HepG2 (cell line): ENCODE results near the gene VDR.

Experiments
- CTCF ChIP-seq: sonication (generic); formaldehyde crosslinking; IDR thresholded peaks from 2 replicates; pipeline ENCODE4 v1.5.0; 2020; ENCODE audit warnings: mild to moderate bottlenecking, missing genetic modification reagents, moderate library complexity
- EZH2 ChIP-seq: conservative IDR thresholded peaks from 2 replicates; pipeline ENCODE4 v1.6.1; 2012; ENCODE audit warnings: mild to moderate bottlenecking, low read depth, low read length, moderate library complexity
- HMGXB4 ChIP-seq, 2 experiments: sonication (generic) in 1 of 2; formaldehyde crosslinking in 1 of 2; IDR thresholded peaks; 2 replicates each; pipeline versions ENCODE4 v1.4.0 to v1.6.1; 2018 to 2020; ENCODE audit warnings: missing genetic modification reagents in 2 of 2, borderline replicate concordance in 1 of 2, low read depth in 1 of 2, mild to moderate bottlenecking in 1 of 2, missing biosample characterization in 1 of 2
- PHB2 ChIP-seq: fragments of 450-650 bp; IDR thresholded peaks from 2 replicates; pipeline ENCODE4 v1.6.1; 2018; ENCODE audit not compliant: partially characterized antibody
- ZBTB1 ChIP-seq: sonication (generic); formaldehyde crosslinking; IDR thresholded peaks from 2 replicates; pipeline ENCODE4 v1.4.0; 2020; ENCODE audit warnings: missing genetic modification reagents, borderline replicate concordance
- ZBTB39 ChIP-seq: sonication (generic); formaldehyde crosslinking; IDR thresholded peaks from 2 replicates; pipeline ENCODE4 v1.5.0; 2020; ENCODE audit warnings: missing genetic modification reagents
- ZNF773 ChIP-seq: sonication (generic); formaldehyde crosslinking; IDR thresholded peaks from 2 replicates; pipeline ENCODE4 v1.4.0; 2020; ENCODE audit warnings: missing genetic modification reagents, borderline replicate concordance

GRCh38 chr12:47902131-47902639, 2.6 kb downstream of the VDR start:
- TF ChIP-seq ZBTB1, result no peak
- no peak for TF ChIP-seq PHB2
- TF ChIP-seq HMGXB4 (CRISPR knock-in tag; IDR thresholded peaks at IDR 0.05; ENCODE audit: borderline replicate concordance in 1 of 2, low read depth in 1 of 2), result no peak
- TF ChIP-seq EZH2, result no peak
- TF ChIP-seq ZBTB39 (CRISPR knock-in tag), result no peak
- TF ChIP-seq CTCF, result no peak
- no peak for TF ChIP-seq ZNF773
